ENCODE results near the gene EXTL2.
"Not testable (repeated sequence)": the region's sequence is repeated elsewhere in the genome, so short reads cannot be mapped to it uniquely, and the experiment has no call there.

EXTL2 gene, protein sequence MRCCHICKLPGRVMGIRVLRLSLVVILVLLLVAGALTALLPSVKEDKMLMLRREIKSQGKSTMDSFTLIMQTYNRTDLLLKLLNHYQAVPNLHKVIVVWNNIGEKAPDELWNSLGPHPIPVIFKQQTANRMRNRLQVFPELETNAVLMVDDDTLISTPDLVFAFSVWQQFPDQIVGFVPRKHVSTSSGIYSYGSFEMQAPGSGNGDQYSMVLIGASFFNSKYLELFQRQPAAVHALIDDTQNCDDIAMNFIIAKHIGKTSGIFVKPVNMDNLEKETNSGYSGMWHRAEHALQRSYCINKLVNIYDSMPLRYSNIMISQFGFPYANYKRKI

DNA sequence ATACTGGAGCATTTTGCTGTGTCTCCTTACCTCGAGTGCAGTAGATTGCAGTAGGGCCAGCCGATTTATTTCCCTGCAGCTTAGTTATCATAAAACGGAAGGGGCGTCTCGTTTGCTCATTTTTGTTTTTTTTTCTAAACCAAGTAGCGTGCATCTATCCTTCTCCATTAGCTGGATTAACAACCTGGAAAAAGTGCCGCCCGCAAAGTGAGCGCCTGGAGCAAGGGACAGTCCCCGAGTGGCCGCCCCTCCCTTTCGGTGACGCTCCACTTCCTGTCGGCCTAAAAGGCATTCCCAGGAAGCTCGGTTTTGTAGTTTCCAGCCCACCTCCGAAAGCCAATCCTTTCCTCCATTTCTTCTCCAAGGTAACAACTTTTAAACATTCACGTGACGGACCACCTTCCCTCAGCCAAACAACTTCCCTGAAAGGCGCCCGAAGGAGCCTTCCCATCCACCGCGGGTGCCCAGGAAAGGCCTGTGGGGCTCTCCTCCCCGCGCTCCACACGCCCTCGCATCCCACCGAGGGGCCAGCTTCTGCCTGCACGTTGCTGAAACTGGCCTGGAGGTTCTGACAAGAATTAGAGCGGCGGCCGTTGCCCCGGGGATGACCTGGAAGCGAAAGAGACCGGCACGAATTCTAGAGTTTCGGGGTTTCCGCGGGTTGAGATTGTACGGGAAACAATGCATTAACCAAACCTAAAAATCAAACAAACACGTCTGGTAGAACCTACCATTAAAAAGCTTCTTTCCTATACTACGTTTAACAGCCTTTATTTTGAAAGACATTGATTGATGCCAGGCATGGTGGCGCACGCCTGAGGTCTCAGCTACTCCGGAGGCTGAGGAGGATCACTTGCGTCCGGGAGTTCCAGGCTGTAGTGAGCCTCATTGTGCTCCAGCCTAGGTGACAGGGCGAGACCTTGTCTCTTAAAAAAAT is at the start of gene EXTL2:
Gene EXTL2, minus strand, starts transcription at position 240 of the 937 bp plus-strand sequence. CDS start 6,085 bp downstream, outside the sequence.
- peak; percentile 39 for DNase-seq (ENCODE audit: low spot score)

DNA sequence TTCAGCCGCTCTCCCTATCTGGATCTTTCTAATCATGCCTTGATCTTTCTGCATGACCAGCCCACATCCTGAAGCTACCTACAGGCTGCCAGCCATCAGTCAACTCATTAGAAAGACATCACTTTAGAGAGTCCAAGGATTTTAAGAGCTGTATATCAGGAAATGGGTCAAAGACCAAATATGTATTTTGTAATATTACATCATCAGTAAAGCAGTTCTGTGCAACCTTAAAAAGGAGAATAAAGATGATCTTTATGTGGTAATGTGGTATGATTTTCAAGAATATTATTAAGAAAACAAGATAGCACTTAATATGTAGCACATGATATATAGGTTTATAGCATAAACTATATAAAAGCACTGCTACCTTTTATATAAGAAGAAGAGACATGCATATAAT is 48.9 kb upstream of the EXTL2 start:
- no peak for DNase-seq (ENCODE audit: low spot score)

DNA sequence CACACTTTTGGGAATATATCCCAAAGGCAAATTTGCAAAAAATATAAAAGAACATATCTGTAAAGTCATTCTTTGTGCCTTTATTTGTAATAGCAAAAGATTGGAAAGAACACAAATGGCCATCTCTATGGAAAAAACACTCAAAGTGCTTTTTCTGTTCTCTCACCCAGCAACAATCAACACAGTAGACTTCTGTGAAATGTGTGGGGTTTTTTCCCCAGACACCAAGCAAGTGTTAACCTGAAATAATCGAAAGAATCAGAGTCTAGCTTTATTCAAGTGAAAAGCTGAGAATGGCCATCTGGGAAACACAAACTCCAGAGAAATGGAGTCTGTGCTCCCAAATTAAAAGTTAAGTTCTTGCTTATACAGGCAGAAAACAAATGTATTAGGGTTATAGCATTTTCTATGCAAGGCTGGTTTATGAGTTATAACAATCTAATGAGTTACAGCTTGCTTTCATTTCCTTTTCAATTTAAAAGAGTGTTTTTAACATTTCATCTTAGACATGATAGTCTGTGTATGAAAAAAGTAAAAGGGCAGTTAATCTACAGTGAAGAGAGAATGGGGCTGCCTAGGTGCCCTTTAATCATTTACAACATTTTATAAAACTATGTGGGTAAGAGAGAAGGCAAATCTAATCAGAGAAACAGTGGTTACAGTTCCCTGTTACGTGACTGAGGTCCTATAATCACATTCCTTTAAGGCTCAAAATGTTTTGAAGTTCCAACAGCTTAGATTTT is 47.8 kb upstream of the EXTL2 start:
- DNase-seq (ENCODE audit: low spot score), result no peak

DNA sequence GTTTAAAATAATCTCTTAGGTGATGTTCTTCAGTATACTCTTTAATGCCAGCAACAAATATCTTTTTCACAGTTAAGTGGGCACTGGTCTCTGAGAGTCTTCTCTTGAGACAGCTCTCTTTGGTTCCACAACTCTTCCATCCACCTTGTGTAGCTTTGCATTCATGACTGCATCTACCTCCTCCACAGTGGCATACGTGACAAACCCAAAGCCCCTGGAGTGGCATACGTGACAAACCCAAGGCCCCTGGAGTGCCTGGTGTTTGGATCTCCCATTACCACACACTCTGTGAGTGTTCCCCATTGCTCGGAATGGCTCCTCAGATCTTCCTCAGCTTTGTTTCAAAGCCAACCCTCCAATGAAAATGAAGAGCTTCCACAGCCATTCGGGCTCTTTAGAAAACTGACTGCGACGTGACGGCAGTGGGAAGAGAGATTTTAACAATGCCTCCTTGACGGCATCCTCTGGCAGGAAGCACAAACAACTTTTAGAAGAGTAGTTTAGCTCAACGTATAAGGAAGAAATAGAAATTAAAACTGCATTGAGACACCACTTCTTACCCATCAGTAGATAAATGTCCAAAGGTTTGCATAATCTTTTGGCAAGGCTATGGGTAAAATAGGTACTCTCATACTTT is 47.1 kb upstream of the EXTL2 start:
- DNase-seq (ENCODE audit: low spot score), result no peak

DNA sequence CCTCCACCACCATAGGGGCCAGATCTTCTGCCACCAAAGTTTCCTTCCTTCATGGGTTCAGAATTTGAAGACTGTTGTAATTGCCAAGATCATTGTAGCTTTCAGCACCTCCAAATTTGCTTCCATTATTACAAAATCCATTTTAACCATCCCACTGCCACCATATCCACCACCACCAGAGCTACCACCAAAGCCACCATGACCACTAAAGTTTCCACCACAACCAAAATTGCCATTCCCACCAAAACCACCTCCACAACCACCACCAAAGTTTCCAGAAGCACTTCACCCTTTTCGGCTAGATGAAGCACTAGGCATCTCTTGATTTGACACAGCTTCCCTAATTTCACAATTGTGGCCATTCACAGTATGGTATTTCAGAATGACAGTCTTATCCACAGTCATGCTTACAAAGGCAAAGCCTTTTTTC is 46.5 kb upstream of the EXTL2 start:
- DNase-seq (ENCODE audit: low spot score), result no peak

DNA sequence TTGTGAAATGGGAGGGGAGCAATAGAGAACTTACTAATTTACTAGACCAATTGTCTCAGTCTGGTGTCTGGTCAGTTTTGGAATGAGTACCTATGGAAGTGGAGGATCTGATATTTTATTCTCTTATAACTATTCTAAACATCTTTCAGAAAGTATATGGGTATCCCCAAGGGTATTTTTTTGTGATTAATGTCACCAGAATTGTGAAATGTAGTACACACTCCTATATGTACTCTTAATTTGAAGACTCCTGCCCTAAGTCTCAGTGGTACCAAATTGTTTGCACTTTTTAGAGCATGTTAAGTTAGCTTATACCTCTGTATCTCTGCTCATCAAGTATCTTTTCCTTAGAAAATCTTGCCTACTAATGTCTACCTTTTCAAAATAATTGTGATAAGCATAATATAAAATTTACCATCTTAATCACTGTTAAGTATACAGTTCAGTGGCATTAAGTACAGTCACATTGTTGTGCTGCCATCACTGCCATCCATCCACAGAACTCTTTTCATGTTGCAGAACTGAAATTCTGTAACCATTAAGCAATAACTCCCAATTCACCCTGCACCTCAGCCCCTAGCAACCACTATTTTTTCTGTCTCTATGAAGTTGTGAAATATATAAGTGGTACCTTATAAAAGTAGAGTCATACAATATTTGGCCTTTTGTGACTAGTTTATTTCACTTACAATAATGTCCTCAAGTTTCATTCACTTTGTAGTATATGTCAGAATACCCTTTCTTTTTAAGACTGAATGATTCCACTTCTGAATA is 41.7 kb upstream of the EXTL2 start:
- DNase-seq (ENCODE audit: low spot score), result no peak

DNA sequence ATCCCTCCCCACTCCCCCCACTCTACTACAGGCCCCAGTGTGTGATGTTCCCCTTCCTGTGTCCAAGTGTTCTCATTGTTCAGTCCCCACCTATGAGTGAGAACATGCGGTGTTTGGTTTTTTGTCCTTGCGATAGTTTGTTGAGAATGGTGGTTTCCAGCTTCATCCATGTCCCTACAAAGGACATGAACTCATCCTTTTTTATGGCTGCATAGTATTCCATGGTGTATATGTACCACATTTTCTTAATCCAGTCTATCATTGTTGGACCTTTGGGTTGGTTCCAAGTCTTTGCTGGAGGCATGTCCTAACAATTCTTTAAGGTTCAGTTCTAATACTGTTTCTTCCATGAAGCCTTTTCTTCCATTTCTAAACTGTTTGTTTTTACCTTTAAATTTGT is 38.9 kb upstream of the EXTL2 start:
- not testable (repeated sequence) for DNase-seq (ENCODE audit: low spot score)

DNA sequence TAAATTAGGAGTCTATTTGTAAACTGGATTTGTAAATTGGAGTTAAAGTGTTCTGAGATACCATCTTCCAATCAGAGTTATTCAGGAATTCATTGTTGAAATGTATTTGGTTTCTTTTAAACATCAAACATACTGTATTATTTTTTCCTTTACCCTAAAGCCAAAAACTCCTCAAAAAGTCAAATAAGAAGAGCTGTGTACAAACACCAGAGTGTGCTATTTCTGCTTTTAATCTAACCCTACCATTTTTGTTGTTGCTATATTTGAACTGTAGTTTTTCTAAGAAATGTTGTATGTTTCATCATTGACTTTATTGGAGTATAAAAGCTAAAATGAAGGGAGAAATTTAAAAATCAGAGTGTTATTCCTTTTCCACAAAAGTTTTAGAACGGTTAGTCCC is 37.1 kb upstream of the EXTL2 start:
- no peak for DNase-seq (ENCODE audit: low spot score)

DNA sequence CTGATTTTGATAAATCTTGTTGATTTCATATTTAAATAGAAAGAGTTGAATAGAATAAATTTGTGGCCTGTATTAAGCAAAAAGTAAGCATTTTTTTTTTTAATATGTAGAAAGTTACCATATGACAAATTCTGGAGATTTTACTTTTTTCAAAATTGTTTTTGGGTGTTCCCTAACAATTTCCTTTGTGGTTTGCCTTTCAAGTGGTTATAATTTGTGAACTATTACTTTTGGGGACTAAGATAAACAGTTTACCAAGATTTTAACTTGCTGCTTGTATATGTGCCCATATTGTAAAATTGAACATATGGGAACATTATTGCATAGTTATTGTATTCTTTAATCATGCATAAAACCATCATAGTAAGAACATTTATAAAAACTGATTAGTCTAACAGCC is 35.9 kb upstream of the EXTL2 start:
- no peak for DNase-seq (ENCODE audit: low spot score)

DNA sequence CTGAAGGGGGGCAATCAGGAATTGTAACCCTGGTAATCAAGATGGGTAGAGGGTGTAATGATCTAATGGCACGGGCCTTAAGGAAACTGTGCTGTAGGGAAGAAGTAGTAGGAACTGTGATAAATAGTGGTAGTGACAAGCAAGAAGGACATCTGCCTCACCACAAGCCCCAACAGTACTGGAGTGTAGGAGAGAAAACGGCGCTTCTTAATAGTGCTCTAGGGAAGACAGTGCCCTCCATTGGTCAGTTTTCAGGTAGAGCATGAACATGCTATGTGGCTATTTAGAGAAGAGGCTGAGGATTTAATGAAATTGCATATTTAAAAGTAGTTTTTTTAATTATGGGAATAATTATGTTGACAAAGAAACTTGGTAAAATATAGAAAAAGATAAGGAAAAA is 33.5 kb upstream of the EXTL2 start:
- DNase-seq (ENCODE audit: low spot score), result no peak

DNA sequence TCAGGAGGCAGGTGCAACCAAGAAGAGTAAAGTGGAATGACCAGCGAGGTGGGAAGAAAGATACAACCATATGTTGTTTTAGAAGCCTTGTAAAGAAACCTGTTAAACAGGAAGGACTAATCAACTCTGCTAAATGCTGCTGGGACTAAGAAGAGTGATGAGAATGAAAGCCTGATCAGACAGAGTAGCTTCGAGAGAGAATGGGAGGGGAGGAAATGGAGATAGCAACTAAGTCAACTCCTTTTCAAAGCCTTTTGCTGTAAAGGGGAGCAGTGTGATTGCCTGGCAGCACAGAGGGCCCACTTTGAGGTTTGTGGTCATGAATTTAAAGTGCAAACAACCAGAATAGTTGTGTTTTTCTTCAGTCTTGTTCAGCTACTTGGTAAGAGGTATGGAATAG is 32.6 kb upstream of the EXTL2 start:
- DNase-seq (ENCODE audit: low spot score), result no peak

DNA sequence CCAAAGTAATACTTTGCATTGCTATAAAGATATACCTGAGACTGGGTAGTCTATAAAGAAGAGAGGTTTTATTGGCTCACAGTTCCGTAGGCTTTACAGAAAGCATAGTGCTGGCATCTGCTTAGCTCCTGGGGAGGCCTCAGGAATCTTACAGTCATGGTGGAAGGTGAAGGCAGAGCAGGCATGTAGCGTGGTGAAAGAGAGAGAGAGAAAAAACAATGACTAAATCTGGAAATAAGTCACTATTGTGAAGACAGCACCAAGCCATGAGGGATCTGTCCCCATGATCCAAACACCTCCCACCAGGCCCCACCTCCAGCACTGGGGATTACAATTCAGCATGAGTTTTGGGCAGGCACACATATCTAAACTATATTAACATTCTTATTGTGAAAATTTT is 31.6 kb upstream of the EXTL2 start:
- no peak for DNase-seq (ENCODE audit: low spot score)

DNA sequence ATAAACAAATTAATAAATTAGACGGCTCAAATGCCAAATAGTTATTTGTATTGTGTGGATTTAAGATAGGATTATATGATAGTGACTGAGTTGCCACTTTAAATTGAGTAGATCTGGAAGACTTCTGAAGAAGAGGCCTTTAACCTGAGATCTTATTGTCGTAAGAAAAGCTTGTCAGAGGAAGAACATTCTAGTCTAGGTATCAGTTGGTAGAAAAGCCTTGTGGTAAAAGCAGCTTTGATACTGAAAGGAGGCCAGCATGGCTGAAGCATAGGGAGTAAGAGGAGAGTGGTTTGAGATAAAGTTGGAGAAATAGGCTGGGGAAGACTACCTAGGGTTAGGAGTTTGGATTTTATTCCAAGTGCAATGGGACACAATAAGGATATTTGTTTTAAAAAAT is 30.3 kb upstream of the EXTL2 start:
- no peak for DNase-seq (ENCODE audit: low spot score)

DNA sequence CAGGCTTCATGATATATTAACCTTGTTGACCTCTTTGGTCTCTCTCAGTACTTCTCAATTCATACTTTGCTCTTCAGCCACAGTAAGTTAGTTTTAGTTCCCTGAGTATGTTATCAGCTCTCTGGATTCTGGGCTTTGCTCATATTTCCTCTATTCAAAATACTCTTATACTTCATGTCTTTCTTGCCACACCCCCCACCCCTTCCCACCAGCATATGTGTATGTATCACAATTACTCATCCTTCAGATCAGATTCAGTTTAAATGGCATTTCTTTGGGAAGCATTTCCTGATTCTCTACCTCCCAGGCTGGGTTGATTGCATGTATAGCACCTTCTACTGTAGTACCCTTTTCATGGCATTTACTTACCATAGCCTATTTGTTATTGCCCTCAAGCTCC is 29.6 kb upstream of the EXTL2 start:
- DNase-seq (ENCODE audit: low spot score), result no peak

DNA sequence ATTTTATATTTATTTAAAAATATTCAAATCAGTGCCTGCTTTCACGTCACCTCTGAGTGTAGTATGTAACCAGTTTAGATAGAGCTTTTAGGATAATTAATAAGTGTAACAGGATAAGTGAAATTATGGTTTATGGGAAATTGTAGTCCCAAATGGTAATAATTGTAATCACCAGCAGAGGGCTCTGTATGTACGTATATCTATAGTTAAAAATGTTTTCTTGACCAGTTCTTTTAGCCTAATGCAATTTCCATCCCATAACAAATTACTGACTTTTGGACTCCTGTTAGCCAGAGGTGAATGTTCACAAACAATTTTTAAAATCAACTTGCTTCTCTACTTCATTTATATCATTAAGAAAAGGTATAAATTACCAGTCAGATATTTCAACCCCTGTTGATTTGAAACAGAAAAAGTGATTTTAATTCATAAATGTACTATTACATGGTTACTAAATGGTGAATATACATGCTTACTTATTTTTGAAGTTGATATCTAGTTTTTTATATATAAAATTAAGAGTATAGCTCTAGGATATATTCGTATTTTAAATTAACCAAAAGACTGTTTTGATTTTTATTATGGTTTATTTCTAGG is 26.6 kb upstream of the EXTL2 start:
- peak; percentile 78 for DNase-seq (ENCODE audit: low spot score)

DNA sequence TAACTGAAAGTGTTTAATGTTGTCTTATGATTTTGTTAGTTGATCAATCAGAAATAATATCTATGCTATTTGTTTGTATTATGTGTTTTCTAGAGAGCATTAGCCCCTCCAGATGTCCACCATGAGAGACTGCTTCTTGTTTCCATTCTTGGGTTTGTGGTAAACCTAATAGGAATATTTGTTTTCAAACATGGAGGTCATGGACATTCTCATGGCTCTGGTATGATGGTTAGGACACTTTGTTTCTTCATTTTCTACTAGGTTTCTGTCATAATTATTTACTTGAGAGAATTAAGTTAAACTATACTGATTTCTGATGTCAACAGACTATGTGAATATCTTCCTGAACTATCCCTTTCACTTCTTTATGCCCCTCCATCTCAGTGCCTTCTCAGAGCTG is 17.4 kb upstream of the EXTL2 start:
- DNase-seq (ENCODE audit: low spot score), result no peak

DNA sequence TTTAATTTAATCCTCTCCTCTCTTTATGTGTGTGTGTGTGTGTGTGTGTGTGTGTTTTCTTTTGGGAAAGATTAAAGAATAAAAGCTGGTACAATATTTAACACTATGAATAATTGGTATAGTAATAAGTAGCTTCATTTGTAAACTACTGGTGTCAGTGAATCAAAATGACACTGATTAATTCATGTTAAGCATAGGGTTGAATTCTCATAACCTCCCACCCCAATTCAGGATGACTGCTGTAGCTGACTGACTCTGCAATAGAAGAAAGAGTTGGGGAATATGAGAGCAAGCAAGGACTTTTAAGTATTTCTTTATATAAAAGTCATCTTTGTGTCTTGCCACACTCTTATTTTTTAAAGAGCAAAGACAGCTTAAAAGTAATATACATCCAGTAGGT is 14.4 kb upstream of the EXTL2 start:
- DNase-seq (ENCODE audit: low spot score), result no peak

DNA sequence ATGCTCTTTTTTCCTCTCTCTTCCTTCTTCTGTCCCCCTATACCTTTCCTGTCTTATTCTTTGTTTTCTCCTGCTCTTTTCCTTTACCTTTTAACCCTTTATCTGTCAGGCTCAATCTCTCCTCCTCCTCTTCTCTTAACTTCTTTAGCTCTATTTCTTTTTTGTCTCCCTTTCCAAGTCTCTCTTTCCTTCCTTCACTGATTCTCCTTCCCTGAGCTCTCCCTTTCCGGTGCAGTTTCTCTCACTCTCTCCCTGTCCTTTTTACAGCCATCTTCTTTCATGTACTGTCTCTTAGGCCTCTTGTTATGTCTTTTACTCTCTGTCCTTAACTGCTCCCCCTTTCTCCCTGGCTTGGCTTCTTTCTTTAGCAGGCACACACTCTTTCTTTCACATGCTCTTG is 13.2 kb upstream of the EXTL2 start:
- DNase-seq (ENCODE audit: low spot score), result no peak

DNA sequence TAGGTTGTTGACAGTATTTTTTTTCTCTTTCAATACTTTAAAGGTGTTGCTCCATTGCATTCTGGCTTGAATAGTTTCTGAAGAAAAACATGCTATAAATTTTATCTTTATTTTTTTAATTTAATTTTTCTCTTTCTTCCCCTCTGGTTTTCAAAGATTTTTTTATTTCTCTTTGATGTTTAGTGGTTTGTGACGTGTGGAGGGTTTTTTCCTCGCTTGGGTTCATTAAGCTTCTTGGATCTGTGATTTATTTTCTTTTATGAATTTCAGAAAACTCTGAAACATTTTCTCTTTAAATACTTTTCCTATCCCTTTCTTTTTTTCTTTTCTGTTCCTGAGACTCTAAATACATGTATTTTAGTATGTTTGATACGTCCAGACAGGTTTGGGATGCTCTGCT is 10.5 kb upstream of the EXTL2 start:
- DNase-seq (ENCODE audit: low spot score), result no peak

DNA sequence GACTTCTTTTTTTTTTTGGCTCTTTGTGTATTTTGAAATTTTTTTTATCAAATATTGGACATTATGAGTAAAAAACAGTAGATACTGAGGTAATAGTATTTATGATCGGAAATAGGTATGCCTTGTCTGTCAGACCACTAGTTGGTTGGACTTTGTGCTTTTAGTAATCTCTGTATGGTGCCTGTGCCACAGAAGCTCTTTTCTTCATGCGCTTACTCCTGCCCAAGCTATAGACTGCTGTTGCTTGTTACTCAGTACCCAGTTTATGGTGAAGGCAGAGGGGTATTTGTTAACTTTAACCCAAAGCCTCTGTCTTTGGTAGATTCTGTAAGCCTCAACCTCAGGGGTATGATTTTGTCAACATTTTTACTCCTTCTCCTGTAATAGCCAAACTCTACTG is 9.9 kb upstream of the EXTL2 start:
- no peak for DNase-seq (ENCODE audit: low spot score)

DNA sequence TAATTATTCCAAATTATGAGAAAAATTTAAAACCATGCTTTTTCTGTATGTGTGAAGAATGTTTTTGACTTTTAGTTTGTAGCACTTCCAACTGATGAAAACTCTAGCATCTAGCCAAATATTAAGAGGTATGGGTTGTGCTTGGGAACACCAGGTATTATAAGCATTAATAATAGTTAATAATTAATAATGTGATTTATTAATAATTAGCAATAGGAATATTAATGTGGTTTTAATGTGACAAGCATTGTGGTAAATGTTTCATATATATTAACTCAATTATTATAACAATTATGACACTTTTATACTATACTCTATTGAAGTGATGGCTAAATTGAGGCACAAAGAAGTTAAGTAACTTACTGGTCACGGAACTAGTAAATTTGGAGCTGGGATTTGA is 9.1 kb upstream of the EXTL2 start:
- no peak for DNase-seq (ENCODE audit: low spot score)
